GM12875 (cell line): ENCODE measurements around the gene FAM117B.
"Not testable (repeated sequence)": the region's sequence is repeated elsewhere in the genome, so short reads cannot be mapped to it uniquely, and the experiment has no call there.

Experiments
- H3K4me3 ChIP-seq: one replicate; pipeline ENCODE4 v1.5.1; 2011; ENCODE audit warnings: low read depth, low read length, control low read depth
- TF ChIP-seq, protein P1 (sequence below): IDR thresholded peaks from 2 replicates; pipeline ENCODE4 v1.5.1; 2011; ENCODE audit warnings: low read depth, mild to moderate bottlenecking, control low read depth, inconsistent platforms, low read length, moderate library complexity, borderline replicate concordance; ENCODE audit not compliant: insufficient read depth

Gene FAM117B

DNA sequence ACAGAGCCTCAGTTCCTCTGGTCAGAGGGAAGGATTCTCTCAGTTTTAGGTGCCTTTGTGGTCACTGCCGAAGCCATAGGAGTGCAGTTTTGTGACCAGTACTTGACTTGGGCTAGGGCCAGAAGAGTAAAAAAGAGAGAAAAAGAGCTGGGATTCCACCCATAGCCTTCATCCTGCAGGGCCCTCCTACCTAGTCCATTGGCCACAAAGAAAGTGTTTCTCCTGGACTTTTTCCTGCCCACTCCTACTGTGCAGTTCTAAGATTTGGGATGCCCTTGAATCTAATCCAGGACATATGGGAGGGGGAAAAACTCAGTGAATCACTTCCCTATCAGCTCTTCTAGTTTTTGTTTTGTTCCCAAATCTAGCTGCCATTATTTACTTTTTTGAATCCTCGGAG lies 26.0 kb downstream of the FAM117B start:
- TF ChIP-seq, protein P1, sequence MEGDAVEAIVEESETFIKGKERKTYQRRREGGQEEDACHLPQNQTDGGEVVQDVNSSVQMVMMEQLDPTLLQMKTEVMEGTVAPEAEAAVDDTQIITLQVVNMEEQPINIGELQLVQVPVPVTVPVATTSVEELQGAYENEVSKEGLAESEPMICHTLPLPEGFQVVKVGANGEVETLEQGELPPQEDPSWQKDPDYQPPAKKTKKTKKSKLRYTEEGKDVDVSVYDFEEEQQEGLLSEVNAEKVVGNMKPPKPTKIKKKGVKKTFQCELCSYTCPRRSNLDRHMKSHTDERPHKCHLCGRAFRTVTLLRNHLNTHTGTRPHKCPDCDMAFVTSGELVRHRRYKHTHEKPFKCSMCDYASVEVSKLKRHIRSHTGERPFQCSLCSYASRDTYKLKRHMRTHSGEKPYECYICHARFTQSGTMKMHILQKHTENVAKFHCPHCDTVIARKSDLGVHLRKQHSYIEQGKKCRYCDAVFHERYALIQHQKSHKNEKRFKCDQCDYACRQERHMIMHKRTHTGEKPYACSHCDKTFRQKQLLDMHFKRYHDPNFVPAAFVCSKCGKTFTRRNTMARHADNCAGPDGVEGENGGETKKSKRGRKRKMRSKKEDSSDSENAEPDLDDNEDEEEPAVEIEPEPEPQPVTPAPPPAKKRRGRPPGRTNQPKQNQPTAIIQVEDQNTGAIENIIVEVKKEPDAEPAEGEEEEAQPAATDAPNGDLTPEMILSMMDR = no peak
- H3K4me3 ChIP-seq = no peak overlapping the region

DNA sequence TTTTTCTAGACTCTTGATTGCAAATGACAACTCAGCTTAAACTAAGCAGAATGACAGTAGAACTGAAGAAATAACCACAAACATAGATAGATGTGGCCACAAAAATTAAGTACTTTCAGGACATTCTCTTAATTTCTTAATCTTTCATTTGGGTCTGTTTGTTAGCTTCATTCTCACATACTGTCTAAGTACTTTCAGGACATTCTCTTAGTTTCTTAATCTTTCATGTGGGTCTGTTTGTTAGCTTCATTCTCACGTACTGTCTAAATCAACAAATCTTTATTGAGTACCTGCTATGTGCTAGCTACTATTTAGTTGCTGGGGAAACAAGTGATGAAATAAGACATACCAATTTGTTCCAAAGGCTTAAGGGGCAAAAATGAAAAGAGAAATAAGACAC lies 35.1 kb downstream of the FAM117B start:
- TF ChIP-seq, protein P1 = no peak
- H3K4me3 ChIP-seq = no peak overlapping the region

DNA sequence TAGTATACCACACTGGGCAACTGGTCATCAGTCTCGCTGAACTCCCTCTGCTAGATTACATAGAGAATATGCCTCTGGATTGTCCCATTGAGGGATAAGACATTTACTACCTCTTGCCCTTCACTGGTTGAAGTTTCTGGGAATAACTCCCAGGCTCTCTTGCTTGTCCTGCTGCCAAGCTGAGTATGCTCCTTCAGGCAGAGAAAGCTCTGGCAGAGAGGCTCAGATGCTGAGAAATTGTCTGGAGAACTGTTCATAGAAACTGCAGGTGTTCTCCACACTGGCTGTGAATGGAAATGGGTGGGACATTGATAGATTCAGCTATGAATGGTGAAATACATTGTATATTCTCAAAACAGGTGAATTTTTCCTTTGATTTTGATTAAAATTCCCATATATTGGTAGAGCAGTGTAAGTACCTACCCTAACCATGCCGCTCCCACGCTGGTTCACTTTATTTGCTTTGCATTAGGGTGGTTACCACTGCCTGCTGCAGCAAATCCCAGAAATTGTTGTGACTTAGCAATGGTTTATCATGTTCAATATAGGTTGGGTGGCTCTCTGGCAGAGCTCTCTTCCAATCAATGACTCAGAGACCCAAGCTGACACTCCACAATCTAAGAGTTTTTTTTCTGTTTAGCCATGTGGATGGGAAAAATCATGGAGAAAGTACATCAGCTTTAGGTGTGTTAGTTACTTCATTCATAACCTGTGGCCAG lies 36.7 kb downstream of the FAM117B start:
- TF ChIP-seq, protein P1 = no peak
- no peak overlapping the region for H3K4me3 ChIP-seq

DNA sequence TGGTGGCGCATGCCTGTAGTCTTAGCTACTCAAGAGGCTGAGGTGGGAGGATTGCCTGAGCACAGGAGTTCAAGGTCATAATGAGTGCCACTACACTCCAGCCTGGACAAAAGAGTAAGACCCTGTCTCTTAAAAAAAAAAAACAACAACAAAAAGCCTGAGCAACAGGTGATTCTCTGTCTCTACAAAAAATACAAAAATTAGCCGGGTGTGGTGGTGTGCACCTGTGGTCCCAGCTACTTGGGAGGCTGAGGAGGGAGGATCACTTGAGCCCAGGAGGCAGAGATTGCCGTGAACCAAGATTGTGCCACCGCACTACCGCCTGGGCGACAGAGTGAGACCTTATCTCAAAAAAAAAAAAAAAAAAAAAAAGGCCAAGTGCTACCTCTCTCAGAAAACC lies 40.3 kb downstream of the FAM117B start:
- H3K4me3 ChIP-seq = not testable (repeated sequence)

DNA sequence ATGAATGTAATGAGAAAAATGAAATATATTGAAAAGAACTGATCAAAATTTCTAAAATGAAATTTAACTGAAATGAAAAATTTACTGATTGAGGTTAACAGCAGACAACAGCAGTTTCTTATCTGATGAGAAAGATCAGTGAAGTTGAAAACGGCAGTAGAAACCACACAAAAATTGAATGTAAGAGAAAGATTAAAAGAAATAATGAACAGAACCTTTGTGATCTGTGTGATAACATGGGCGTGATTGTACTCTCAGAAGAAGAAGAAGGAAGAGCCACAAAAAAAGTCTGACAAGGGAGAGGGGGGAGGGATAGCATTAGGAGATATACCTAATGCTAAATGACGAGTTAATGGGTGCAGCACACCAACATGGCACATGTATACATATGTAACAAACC lies 45.2 kb downstream of the FAM117B start:
- no peak overlapping the region for H3K4me3 ChIP-seq
- TF ChIP-seq, protein P1 = no peak

DNA sequence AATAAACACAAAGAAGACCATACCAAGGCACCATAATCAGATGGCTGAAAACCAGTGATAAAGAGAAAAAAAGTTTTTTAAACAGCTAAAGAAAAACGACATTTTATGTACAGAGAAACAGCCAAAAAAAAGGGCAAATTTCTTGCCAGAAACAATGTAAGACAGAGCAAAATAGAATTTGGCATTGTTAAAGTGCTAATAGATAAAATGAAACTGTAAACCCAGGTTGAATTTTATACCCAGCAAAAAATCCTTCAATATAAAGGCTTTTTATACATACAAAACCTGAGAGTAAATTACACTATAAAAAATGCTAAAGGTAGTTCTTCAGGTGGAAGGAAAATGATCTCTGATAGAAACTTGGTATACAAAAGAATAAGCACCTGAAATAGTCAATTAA lies 45.7 kb downstream of the FAM117B start:
- TF ChIP-seq, protein P1 = no peak
- H3K4me3 ChIP-seq = no peak overlapping the region

DNA sequence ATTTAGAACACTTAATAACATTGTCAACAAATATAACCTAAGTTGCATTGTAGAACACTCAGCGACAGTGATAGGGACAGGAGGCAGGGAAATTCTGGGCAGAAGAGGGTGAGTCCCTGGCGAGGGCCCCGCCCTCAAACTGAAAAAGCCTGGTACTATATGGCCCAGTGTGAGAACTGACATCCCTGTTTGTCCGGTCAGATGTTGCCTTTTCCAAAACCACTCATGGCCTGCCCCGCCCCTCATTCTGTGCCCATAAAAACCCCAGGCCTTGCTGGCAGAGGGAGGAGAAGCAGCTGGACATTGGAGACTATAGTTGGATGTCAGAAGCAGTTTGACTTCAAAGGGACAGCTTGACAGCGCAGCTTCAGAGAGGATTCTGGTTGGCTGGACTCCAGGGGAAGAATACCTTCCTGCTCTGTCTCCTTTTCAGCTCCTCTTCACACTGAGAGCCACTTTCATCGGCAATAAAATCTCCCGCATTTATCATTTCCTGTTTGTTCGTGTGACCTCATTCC lies 47.0 kb downstream of the FAM117B start:
- TF ChIP-seq, protein P1 = no peak
- H3K4me3 ChIP-seq = no peak overlapping the region

DNA sequence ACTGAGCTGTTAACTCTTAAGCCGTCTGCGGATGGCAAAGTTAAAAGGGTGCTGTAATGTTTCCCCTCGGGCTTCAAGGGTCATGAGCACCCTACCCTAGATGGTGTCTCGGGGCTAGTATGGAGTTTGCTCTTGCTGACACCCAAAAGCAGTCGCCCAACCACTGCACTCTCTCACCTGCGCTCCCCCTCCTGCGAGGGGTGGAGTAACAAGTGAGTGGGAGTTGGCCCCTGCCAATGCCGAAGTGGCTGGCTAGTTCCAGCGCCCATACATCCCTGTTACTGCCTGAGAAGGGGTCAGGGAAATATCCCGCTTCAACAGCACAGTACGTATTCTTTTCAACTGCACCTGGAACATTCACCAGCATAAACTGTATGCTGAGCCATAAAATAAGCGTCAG lies 47.5 kb downstream of the FAM117B start:
- no peak overlapping the region for H3K4me3 ChIP-seq
- TF ChIP-seq, protein P1 = no peak
